ENCODE measurements around the gene OPCML.

Gene OPCML

DNA sequence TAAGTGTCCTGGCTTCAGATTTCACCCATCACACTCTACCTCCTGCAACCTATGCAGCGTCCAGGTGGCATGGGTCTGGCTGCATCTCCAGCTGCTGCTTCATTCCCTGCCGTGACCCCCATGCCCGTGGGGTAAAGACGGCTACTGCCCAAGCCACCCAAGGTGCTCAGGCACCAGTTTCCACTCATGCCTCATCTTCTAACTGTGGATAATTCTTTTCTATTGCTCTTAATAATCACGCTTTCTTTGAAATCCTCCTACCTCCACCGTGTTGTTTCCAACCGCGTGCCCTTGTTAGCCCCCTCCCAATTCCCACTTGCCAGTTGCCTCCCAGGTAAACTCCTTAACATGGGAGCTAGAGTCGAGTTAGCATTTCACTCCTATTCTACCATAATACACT is 738.5 kb downstream of the OPCML start:
- H3K27ac ChIP-seq, result no peak overlapping the region
- no peak for TF ChIP-seq ZFX (IDR thresholded peaks at IDR 0.05; ENCODE audit: borderline replicate concordance)
- TF ChIP-seq, protein P1, sequence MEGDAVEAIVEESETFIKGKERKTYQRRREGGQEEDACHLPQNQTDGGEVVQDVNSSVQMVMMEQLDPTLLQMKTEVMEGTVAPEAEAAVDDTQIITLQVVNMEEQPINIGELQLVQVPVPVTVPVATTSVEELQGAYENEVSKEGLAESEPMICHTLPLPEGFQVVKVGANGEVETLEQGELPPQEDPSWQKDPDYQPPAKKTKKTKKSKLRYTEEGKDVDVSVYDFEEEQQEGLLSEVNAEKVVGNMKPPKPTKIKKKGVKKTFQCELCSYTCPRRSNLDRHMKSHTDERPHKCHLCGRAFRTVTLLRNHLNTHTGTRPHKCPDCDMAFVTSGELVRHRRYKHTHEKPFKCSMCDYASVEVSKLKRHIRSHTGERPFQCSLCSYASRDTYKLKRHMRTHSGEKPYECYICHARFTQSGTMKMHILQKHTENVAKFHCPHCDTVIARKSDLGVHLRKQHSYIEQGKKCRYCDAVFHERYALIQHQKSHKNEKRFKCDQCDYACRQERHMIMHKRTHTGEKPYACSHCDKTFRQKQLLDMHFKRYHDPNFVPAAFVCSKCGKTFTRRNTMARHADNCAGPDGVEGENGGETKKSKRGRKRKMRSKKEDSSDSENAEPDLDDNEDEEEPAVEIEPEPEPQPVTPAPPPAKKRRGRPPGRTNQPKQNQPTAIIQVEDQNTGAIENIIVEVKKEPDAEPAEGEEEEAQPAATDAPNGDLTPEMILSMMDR (IDR thresholded peaks at IDR 0.05), result no peak

DNA sequence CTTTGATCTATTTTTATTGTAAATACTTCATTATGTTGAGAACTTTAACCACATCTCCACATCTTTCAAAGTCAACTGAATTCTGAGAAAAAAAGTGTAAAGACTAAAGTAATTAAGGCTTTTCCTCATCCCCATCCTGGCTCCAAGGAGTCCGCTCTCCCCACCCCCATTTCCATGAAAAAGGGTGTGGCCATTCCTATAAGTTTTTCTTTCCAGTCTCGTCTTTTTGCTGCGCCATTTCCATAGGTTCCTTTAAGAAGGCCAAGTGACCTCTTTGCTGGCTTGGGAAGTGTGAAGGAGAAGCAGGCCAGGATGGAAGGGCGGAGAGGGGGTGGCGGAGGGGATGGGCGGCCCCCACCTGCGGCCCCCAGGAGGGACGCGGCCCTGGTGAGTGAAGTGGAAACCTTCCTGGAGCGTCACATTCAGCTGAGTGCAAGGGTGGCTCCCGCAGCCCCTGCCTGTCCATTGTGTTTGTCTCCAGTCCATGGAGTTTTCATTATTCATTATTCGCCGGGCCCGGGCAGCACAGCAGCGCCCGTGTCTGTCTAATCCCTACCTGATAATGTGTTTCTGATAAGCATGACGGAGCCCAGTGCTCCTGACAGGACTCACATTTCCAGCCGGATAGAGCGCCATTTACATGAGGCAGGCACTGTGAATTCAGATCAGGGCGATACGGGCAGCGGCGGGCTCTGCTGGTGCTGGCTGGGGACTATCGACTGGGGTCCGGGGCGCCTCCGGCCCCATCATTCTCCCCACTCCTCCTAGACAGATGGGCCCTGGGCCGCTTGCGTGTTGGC is 739.8 kb downstream of the OPCML start:
- TF ChIP-seq, protein P1 (IDR thresholded peaks at IDR 0.05), result no peak
- no peak for TF ChIP-seq ZFX (IDR thresholded peaks at IDR 0.05; ENCODE audit: borderline replicate concordance)
- peak overlapping the region; percentile 29; the same call in 1 of the 2 replicates for H3K27ac ChIP-seq

DNA sequence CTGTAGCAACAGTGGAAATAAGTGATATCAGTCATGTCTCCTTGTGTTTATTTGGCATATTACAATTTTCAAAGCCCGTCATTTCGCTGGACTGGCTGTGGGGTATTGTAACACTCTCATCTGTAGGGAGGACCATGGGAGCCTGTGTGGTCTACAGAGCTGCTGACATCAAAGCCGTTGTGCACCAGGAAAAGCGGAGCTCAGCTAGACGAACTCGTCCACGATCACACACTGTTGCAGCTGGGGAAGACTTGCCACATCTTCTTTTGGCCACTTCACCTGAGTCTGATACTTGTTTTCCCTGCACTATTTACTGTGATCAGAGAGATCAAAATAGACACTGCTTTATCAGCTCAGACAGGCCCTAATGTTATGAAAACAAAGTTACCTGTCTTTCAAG is 741.3 kb downstream of the OPCML start:
- TF ChIP-seq, protein P1 (IDR thresholded peaks at IDR 0.05), result no peak
- TF ChIP-seq ZFX (IDR thresholded peaks at IDR 0.05; ENCODE audit: borderline replicate concordance), result no peak
- no peak overlapping the region for H3K27ac ChIP-seq

GRCh38 chr11:132790466-132790865 is 741.8 kb downstream of the OPCML start:
- TF ChIP-seq, protein P1 (IDR thresholded peaks at IDR 0.05), result no peak
- no peak for TF ChIP-seq ZFX (IDR thresholded peaks at IDR 0.05; ENCODE audit: borderline replicate concordance)

GRCh38 chr11:132788816-132789325 is 743.4 kb downstream of the OPCML start:
- TF ChIP-seq, protein P1 (IDR thresholded peaks at IDR 0.05), result no peak
- no peak for TF ChIP-seq ZFX (IDR thresholded peaks at IDR 0.05; ENCODE audit: borderline replicate concordance)
- no peak overlapping the region for H3K27ac ChIP-seq

More at GRCh38 chr11:132790466-132790865, 741.8 kb downstream of the OPCML start:
- H3K27ac ChIP-seq, result no peak overlapping the region

- TF ChIP-seq, protein P1 (IDR thresholded peaks at IDR 0.05), result no peak
- TF ChIP-seq ZFX (IDR thresholded peaks at IDR 0.05; ENCODE audit: borderline replicate concordance), result no peak
- no peak overlapping the region for H3K27ac ChIP-seq
Measured at GRCh38 chr11:132785878-132786277, 746.4 kb downstream of the OPCML start.

DNA sequence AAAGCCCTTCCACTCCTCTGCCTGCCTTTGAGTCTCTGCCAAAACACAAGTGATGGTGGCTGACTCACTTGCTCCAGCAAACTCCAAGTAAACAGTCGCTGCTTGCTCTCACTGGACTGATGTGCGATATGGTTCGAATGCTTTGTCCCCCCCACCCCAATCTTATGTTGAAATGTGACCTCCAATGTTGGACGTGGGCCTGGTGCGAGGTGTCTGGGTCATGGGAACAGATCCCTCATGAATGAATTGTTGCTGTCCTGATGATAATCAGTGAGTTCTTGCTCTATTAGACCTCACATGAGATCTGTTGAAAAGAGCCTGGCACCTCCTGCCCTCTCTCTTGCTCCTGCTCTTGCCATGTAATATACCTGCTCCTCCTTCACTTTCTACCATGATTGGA is 747.9 kb downstream of the OPCML start:
- TF ChIP-seq, protein P1 (IDR thresholded peaks at IDR 0.05), result no peak
- TF ChIP-seq ZFX (IDR thresholded peaks at IDR 0.05; ENCODE audit: borderline replicate concordance), result no peak
- H3K27ac ChIP-seq, result no peak overlapping the region
